Sigmoid colon (tissue), 4 donors: ENCODE measurements around the gene NIPSNAP2.
"Not testable (repeated sequence)": the region's sequence is repeated elsewhere in the genome, so short reads cannot be mapped to it uniquely, and the experiment has no call there.

ENCODE experiments used
- EP300 ChIP-seq, 4 donors: sonication (generic); formaldehyde crosslinking; IDR thresholded peaks; one replicate each; pipeline ENCODE4 v1.6.1; 2017; ENCODE audit warnings: antibody characterized with exemption in 4 of 4
- POLR2A ChIP-seq, 2 donors: fragments of 450-650 bp; IDR thresholded peaks; one replicate each; pipeline ENCODE4 v1.6.1; 2016; ENCODE audit warnings: antibody characterized with exemption in 2 of 2, mild to moderate bottlenecking in 2 of 2, moderate library complexity in 2 of 2
- POLR2AphosphoS5 ChIP-seq, 4 donors: sonication (generic); formaldehyde crosslinking; IDR thresholded peaks; one replicate each; pipeline ENCODE4 v1.6.1; 2017; ENCODE audit warnings: antibody characterized with exemption in 4 of 4
- TF ChIP-seq, protein P1 (sequence below), 4 experiments: fragments of 450-650 bp in 3 of 4; fragments of 200-600 bp in 1 of 4; IDR thresholded peaks; one replicate each; pipeline ENCODE4 v1.5.1; 2016 to 2019; ENCODE audit warnings: antibody characterized with exemption in 4 of 4, mild to moderate bottlenecking in 3 of 4, moderate library complexity in 2 of 4

DNA sequence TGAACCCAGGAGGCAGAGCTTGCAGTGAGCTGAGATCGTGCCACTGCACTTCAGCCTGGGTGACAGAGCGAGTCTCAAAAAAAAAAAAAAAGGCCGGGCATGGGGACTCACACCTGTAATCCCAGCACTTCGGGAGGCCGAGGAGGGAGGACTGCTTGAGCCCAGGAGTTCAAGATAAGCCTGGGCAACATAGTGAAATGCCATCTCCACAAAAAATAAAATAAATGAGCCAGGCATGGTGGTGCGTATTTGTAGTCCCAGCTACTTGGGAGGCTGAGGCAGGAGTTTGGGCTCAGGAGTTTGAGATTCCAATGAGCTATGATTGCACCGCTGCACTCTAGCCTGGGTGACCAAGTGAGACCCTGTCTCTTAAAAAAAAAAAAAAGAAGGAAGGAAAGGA, 68.2 kb downstream of the NIPSNAP2 start:
- TF ChIP-seq, protein P1, sequence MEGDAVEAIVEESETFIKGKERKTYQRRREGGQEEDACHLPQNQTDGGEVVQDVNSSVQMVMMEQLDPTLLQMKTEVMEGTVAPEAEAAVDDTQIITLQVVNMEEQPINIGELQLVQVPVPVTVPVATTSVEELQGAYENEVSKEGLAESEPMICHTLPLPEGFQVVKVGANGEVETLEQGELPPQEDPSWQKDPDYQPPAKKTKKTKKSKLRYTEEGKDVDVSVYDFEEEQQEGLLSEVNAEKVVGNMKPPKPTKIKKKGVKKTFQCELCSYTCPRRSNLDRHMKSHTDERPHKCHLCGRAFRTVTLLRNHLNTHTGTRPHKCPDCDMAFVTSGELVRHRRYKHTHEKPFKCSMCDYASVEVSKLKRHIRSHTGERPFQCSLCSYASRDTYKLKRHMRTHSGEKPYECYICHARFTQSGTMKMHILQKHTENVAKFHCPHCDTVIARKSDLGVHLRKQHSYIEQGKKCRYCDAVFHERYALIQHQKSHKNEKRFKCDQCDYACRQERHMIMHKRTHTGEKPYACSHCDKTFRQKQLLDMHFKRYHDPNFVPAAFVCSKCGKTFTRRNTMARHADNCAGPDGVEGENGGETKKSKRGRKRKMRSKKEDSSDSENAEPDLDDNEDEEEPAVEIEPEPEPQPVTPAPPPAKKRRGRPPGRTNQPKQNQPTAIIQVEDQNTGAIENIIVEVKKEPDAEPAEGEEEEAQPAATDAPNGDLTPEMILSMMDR (IDR thresholded peaks at IDR 0.05) = not testable (repeated sequence)
- TF ChIP-seq POLR2A, POLR2AphosphoS5, EP300 (IDR thresholded peaks at IDR 0.05): not testable (repeated sequence)
